SK-N-SH (cell line): ENCODE data around the gene TAF6L. TPM values are rescaled to one million over a fixed set of nuclear protein-coding genes. Genes with fewer than 3 reads are reported as not detected.

Experiments
- CTCF ChIA-PET: fragments of 300-600, 350-600 bp; formaldehyde crosslinking; extraction: SDS; loops from one replicate; lab custom pipeline; 2021; lab: Yijun Ruan, JAX
- POLR2A ChIA-PET: fragments of 350-600 bp; sonication (Branson Sonifier 250); formaldehyde crosslinking; extraction: SDS; loops from one replicate; lab custom pipeline; 2020; ENCODE audit warnings: antibody characterized with exemption, inconsistent platforms; lab: Yijun Ruan, JAX
- DNase-seq: peaks from one replicate; pipeline ENCODE4 v3.0.0; 2012
- H2AFZ ChIP-seq: fragments of 200-600 bp; sonication (generic); 2 replicates; pipeline ENCODE4 v1.8.1; 2016; ENCODE audit warnings: antibody characterized with exemption, mild to moderate bottlenecking, low read depth
- H3F3A ChIP-seq: fragments of 200-600 bp; sonication (generic); replicated peaks from 2 replicates; pipeline ENCODE3; 2016; ENCODE audit warnings: antibody characterized with exemption, mild to moderate bottlenecking; ENCODE audit not compliant: insufficient read depth
- H3K27ac ChIP-seq, 2 experiments: fragments of 200-500 bp in 1 of 2; fragments of 200-600 bp in 1 of 2; sonication (Bioruptor generic) in 1 of 2; sonication (generic), shearing (Covaris generic) in 1 of 2; 2 replicates each; pipeline versions ENCODE4 v1.5.1 to v1.6.1; 2014 to 2016; ENCODE audit warnings: low read depth in 2 of 2, inconsistent platforms in 1 of 2, low read length in 1 of 2, mild to moderate bottlenecking in 1 of 2, mixed read lengths in 1 of 2
- H3K27me3 ChIP-seq: fragments of 200-600 bp; sonication (generic), shearing (Covaris generic); 2 replicates; pipeline ENCODE4 v1.6.1; 2016; ENCODE audit warnings: mixed run types; ENCODE audit not compliant: insufficient read depth
- H3K36me3 ChIP-seq, 2 experiments: fragments of 200-500 bp in 1 of 2; fragments of 200-600 bp in 1 of 2; sonication (Bioruptor generic) in 1 of 2; sonication (generic) in 1 of 2; replicated peaks in 1 of 2; 2 replicates each; pipeline versions ENCODE3 to v1.5.1; 2014 to 2016; ENCODE audit warnings: low read length in 1 of 2, mild to moderate bottlenecking in 1 of 2; ENCODE audit not compliant: insufficient read depth in 2 of 2, control insufficient read depth in 1 of 2
- H3K4me1 ChIP-seq, 2 experiments: fragments of 200-500 bp in 1 of 2; fragments of 200-600 bp in 1 of 2; sonication (Bioruptor generic) in 1 of 2; sonication (generic), shearing (Covaris generic) in 1 of 2; 2 replicates each; pipeline versions ENCODE4 v1.5.1 to v1.6.1; 2014 to 2016; ENCODE audit warnings: low read depth in 1 of 2, low read length in 1 of 2, mixed run types in 1 of 2; ENCODE audit not compliant: insufficient read depth in 2 of 2, control insufficient read depth in 1 of 2
- H3K4me2 ChIP-seq: fragments of 200-600 bp; sonication (generic), shearing (Covaris generic); 2 replicates; pipeline ENCODE4 v1.6.1; 2017; ENCODE audit warnings: mixed run types
- H3K4me3 ChIP-seq, 2 experiments: fragments of 200-500 bp in 1 of 2; fragments of 200-600 bp in 1 of 2; sonication (Bioruptor generic) in 1 of 2; sonication (generic), shearing (Covaris generic) in 1 of 2; 2 replicates each; pipeline versions ENCODE4 v1.5.1 to v1.8.1; 2014 to 2016; ENCODE audit warnings: low read depth in 2 of 2, inconsistent platforms in 1 of 2, low read length in 1 of 2, mild to moderate bottlenecking in 1 of 2, mixed read lengths in 1 of 2, moderate library complexity in 1 of 2
- H3K79me2 ChIP-seq: fragments of 200-600 bp; sonication (generic); 2 replicates; pipeline ENCODE4 v1.8.1; 2017; ENCODE audit warnings: mild to moderate bottlenecking; ENCODE audit not compliant: insufficient read depth
- H3K9ac ChIP-seq: fragments of 200-600 bp; sonication (generic); 2 replicates; pipeline ENCODE4 v1.6.1; 2017; ENCODE audit warnings: mixed run types
- H3K9me2 ChIP-seq: fragments of 200-600 bp; sonication (generic); 2 replicates; pipeline ENCODE4 v1.6.1; 2017; ENCODE audit warnings: mixed run types
- H3K9me3 ChIP-seq: fragments of 200-600 bp; sonication (generic); 2 replicates; pipeline ENCODE4 v1.6.1; 2017; ENCODE audit warnings: mixed run types, mild to moderate bottlenecking, moderate library complexity
- H4K20me1 ChIP-seq: fragments of 200-600 bp; sonication (generic); 2 replicates; pipeline ENCODE4 v1.6.1; 2017; ENCODE audit warnings: mild to moderate bottlenecking, mixed run types; ENCODE audit not compliant: insufficient read depth
- CHD2 ChIP-seq: fragments of 150-350 bp; IDR thresholded peaks from 2 replicates; pipeline ENCODE4 v1.6.1; 2018; ENCODE audit warnings: low read length; ENCODE audit not compliant: partially characterized antibody
- GATA2 ChIP-seq: sonication (generic); formaldehyde crosslinking; IDR thresholded peaks from 2 replicates; pipeline ENCODE4 v1.5.0; 2020; ENCODE audit warnings: mild to moderate bottlenecking, missing genetic modification reagents
- MAX ChIP-seq: IDR thresholded peaks from 2 replicates; pipeline ENCODE4 v1.4.0; 2012; ENCODE audit warnings: low read depth
- MEF2A ChIP-seq: IDR thresholded peaks from 2 replicates; pipeline ENCODE4 v1.4.0; 2012; ENCODE audit warnings: low read depth, borderline replicate concordance
- NFIC ChIP-seq: IDR thresholded peaks from 2 replicates; pipeline ENCODE4 v1.4.0; 2012; ENCODE audit warnings: borderline replicate concordance
- RAD21 ChIP-seq: IDR thresholded peaks from 2 replicates; pipeline ENCODE4 v1.6.1; 2012; ENCODE audit warnings: mild to moderate bottlenecking, low read length
- RCOR1 ChIP-seq: fragments of 150-350 bp; IDR thresholded peaks from 2 replicates; pipeline ENCODE4 v1.6.1; 2017; ENCODE audit warnings: antibody characterized with exemption, low read length
- SIN3A ChIP-seq: IDR thresholded peaks from 2 replicates; pipeline ENCODE4 v1.6.1; 2012; ENCODE audit warnings: low read depth, mild to moderate bottlenecking, low read length, moderate library complexity, borderline replicate concordance
- TCF12 ChIP-seq: IDR thresholded peaks from 2 replicates; pipeline ENCODE4 v1.4.0; 2012
- TEAD4 ChIP-seq: IDR thresholded peaks from 2 replicates; pipeline ENCODE4 v1.4.0; 2012; ENCODE audit warnings: mild to moderate bottlenecking, borderline replicate concordance; ENCODE audit not compliant: insufficient read depth
- ZBTB33 ChIP-seq: IDR thresholded peaks from 2 replicates; pipeline ENCODE4 v1.4.0; 2012; ENCODE audit warnings: low read depth, borderline replicate concordance
- WGBS: methylation state at CpG from one replicate; pipeline ENCODE4 v1.1.6; 2017; ENCODE audit warnings: low lambda C conversion rate; 5-methylcytosine and 5-hydroxymethylcytosine counted together
- polyA plus RNA-seq, 3 experiments: library from polyadenylated mRNA; depleted of rRNA; stranded (reverse); fragments of >200 nt; gene quantifications; 2 replicates each; pipeline ENCODE4 v1.2.3, GENCODE V29; 2012

The TAF6L gene
- polyA plus RNA-seq, 1 of the 3 experiments (the other 2 are of a cell fraction) = 33.6 TPM

GRCh38 chr11:62831520-62832335 lies 60.5 kb downstream of the TAF6L start, which contains the start of gene STX5 (continued):
- TF ChIP-seq MAX (peak; percentile 28; the same call in 1 of the 2 replicates), RCOR1 (no peak), NFIC (no peak), CHD2 (peak; percentile 95), TEAD4 (no peak), RAD21 (no peak), ZBTB33 (peak; percentile 51; the same call in 1 of the 2 replicates)
- TF ChIP-seq, all 33 proteins: peak for 13

DNA sequence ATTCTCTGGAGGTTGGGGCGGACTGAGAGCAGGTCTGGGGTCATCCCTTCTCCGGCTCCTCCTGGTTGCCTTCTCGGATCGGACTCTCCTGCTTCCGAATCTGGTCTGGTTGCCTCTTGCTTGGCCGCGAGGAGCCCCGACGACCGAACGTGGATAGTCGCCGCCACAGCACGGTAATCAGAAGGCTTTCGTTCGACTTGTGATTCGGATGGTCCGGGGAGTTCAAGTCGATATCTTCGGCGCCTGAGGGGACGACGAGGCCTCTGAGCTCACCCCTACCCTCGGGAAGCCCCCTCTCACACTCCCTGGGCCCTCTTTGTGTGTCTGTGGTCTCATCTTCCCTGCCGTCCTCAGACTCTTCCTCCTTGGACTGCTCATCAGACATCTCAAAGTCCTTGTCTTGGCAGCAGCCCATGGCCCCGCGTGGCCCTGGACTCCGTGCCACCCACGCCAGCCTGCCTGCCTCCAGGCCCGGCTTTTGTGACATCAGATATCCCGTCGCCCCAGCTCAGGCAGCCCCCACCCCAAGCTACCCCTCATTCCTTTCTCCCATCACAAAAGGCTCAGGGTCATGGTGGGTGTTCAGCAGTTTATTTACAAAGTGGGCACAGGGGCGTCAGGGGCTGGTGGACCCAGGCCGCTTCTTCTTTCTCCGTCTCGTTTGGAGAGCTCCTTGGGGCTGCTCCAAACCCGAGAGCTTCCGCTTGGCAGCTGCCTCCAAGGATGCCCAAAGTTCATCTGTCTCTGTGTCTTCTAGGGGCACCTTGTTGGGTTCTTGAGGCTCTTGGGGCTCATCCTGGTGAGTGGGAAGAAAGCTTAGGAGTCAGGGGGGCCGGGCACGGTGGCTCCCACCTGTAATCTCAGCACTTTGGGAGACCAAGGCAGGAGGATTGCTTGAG lies 61.4 kb downstream of the TAF6L start, which contains the start of gene TEX54:
TEX54 (minus strand) TSS at position 506 of the 899 bp plus-strand sequence.
- H4K20me1 ChIP-seq = peaks cover 28% of the 10 kb centered on the region
- ChIA-PET CTCF (interaction anchor here (0.6 to 2.4 kb wide), 4 partner anchors 21 to 115 kb away, joined by 3 to 15 read pairs (median 4); partner anchors contain the start of gene SLC3A2), POLR2A (interaction anchor here (0.7 to 2.2 kb wide), 8 partner anchors 8 to 241 kb away, joined by 3 to 32 read pairs (median 6); partner anchors contain the start of genes C11orf98, CSKMT, HNRNPUL2 and MTA2)
- no peak within 1 kb of the TSS; the same call in 1 of the 2 replicates for H2AFZ ChIP-seq
- 13% methylated on average over 33 of the region's 40 CpGs for WGBS
- no peaks in the 10 kb centered on the region for H3K9me2 ChIP-seq
- peaks cover 1 to 20% of the 10 kb centered on the region in 2 experiments; a peak in 3 of 4 replicates for H3K4me1 ChIP-seq
- H3K27ac ChIP-seq = peak within 1 kb of the TSS; percentile 89 to 93
- peaks cover 5% of the 10 kb centered on the region for H3F3A ChIP-seq
- H3K79me2 ChIP-seq = peaks cover 70% of the 10 kb centered on the region
- H3K27me3 ChIP-seq = no peaks in the 10 kb centered on the region
- TF ChIP-seq GATA2 (CRISPR knock-in tag) (no peak), MAX (0 out of 2 replicates have a peak, but pooled peaks have one; percentile 14), MEF2A (no peak), SIN3A (peak; percentile 4; the same call in 1 of the 2 replicates), TCF12 (no peak)
- H3K9ac ChIP-seq = peak within 1 kb of the TSS; percentile 98
- H3K4me3 ChIP-seq = peak within 1 kb of the TSS; percentile 76 to 99
- peak within 1 kb of the TSS; percentile 93 for H3K4me2 ChIP-seq
- H3K9me3 ChIP-seq = no peaks in the 10 kb centered on the region
- H3K36me3 ChIP-seq = peaks cover 32 to 34% of the 10 kb centered on the region in 2 experiments
- DNase-seq = no peak
